ENCODE measurements around the gene PIEZO2.
"Not testable (repeated sequence)": the region's sequence is repeated elsewhere in the genome, so short reads cannot be mapped to it uniquely, and the experiment has no call there.

PIEZO2 gene

DNA sequence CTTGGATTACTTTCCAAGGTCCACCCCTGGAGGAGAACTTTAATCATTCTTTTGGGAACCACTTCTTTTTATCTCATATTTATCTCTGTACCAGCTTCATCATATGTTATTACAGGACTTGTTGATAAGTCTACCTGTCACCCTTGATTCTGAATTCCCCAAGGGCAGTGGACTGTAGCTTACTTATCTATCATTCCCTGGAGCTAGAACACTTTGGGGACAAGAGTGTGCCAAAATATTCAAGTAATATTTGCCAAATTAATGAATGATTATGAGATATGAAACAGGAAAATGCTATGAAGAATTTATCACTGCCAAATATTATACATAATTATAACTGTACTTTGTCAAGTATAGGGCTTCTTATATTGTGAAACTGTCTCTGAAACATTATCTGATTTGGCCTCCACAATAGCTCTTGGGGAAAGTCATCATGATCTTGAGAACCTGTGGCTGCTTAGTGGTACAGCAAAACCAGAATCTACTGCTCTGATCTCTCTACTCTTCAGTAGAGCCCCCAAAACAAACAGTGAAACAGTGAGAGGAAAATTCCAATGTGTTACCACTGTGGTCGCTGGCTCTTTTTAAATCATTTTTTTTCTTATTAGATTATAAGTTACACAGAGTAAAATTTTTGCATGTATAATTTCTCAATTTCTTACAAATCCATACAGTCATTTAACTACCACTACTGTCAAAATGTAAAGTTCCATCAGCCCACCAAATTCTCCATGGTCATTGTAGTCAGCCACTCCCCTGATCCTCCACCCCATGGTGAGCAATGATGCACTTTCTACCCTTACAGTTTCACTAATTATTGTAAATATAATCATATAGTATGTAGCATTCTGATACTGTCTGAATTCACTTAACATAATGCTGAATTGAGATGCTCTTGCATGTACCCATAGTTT is 197.5 kb downstream of the PIEZO2 start:
- no peak for DNase-seq

DNA sequence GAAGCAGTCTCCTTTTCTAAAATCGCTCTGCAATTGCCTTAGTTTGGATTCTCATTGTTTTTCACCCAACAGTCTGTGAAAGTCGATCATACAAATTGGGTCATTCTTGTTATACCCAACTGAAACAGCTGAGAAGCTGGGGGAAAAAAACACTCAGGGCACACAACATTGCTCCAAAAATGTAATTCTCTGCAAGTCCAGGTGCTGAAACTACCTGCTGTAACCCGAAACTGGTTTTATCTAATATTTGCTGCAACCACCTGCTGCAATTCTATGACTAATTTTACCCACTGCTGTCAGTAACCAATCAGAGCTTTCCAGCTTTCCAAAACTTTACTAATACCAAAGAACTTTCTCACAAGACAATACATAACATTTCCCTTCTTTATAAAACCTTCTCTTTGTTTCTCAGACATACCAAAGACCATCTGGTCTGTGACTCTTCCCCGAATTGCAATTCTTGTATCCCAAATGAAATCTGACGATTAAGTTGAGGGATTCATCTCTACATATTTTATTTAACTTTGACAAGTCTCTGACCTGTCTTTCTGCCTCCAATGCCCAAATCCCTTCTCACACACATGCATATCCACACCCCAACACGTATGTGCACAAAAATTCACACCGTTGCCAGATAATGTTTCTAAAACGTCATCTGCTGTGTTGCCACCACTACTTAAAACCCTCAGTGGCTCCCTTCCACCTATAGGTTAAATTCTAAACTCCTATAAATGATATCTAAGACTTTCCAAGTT is 198.3 kb downstream of the PIEZO2 start:
- no peak for DNase-seq

DNA sequence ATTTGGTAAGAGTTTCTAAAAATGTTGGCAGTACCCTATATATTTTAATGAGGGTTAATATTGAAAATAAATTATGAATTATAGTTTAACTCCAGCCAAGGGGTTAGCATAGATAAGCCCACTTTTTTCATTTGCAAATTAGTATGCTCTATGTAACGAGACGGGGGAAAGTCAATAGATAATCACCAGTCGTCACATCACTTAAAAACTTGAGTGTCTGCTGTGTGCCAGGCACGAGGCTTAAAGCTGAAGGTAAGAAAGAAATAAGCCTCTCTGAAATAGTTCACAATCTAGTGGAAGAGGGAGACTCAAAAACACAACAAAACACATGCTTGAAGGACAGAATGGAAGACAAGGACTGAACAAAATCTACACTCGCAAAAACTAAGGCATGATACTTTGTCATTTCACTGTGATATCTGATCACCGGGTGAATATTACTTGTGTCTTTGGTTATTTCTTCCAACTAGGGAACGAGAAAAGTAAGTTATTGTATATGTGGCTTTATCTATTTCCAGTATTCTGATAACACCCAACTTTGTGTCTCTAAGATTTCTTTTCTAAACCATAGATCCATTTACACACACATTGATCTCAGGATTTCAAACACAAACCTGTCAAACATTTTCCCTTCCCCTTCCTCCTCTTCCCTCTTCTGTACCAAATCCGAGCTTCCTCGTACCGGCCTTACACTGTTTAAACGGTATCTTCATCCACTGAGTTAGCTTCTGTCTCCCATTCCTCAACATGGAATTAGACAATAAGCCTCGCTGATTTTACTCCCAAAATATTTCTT is 199.1 kb downstream of the PIEZO2 start:
- no peak for DNase-seq

GRCh38 chr18:10949655-10950054 is 199.7 kb downstream of the PIEZO2 start:
- DNase-seq, result no peak

GRCh38 chr18:10948421-10948820 is 200.9 kb downstream of the PIEZO2 start:
- DNase-seq, result no peak

DNA sequence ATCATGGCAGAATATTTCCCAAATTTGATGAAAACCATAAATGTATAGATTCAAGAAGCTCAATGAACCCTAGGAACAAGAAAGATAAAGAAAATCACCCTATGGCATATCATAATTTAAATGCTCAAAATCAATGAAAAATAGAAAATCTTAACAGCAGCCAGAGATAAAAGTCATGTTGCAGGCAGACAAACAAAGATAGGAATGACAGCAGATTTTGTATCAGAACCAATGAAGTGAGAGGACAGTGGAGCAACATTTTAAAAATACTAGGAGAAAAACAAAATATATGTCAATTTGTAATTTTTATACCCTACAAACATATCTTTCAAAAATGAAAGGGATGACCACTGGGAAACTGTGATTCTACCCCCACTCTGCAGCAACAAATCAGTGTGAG is 203.3 kb downstream of the PIEZO2 start:
- DNase-seq, result no peak

GRCh38 chr18:10942998-10943397 is 206.4 kb downstream of the PIEZO2 start:
- DNase-seq, result no peak

GRCh38 chr18:10939822-10940221 is 209.5 kb downstream of the PIEZO2 start:
- no peak for DNase-seq

GRCh38 chr18:10937743-10938640 is 211.4 kb downstream of the PIEZO2 start:
- DNase-seq, result no peak

DNA sequence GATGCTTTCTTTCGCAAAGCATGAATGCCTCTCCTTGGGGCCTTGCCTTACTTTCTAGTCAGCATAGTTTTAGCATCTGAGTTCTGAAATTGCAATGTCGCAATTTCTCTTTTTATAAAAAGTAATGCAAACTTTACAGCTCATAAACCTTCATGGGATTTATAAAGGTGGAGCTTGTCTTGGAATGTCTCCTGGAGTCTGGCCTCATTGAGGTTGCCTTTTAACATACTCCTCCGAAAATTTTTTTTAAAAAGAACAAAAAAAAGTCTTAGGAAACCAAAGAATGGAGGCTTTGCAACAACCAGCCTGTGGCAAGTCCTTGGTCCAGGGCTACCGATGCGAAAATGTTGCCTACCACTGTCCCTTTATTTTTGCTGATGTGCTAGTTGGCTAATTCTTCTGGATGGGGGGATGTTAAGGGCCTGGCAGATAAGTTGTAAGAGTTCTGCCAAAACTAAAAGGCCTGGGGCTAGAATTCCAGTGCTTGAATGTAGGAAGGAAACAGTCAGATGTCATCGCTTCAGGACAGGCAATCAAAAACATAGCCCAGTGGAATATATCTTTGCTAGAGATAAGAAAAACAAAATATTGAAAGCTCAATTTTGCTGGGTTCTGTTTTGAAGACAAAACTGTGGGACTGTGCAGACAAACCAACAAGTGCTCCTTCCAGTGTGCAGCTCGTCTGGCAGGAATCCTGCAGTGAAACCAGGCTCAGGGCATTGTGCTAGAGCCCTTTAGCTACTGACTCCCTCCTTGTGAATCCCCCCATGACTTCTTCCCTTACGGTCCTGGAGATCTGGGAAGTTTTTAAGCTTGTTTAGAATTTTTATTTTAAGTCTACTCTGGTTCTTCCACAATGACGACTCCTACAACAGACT is 213.0 kb downstream of the PIEZO2 start:
- DNase-seq, result no peak

- no peak for DNase-seq
Measured at GRCh38 chr18:10935588-10935987, 213.8 kb downstream of the PIEZO2 start.

GRCh38 chr18:10933648-10934047 is 215.7 kb downstream of the PIEZO2 start:
- DNase-seq, result not testable (repeated sequence)

DNA sequence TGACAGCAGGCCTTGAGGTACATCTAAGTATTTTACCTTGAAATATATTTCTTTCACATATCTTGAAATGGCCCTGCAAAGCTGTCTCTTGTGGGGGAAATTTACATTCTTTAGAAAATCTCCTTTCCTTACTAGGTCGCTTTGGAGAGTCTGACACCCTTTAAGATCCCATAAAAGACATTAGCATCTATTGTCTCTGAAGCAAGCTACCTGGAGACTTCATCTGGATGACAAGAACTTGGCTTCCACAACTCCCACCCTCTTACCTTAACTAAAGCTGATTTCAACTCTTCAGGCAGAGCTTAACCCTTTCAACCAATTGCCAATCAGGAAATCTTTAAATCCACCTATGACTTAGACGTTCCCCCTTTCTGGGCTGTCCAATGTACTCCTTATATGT is 219.3 kb downstream of the PIEZO2 start:
- no peak for DNase-seq

DNA sequence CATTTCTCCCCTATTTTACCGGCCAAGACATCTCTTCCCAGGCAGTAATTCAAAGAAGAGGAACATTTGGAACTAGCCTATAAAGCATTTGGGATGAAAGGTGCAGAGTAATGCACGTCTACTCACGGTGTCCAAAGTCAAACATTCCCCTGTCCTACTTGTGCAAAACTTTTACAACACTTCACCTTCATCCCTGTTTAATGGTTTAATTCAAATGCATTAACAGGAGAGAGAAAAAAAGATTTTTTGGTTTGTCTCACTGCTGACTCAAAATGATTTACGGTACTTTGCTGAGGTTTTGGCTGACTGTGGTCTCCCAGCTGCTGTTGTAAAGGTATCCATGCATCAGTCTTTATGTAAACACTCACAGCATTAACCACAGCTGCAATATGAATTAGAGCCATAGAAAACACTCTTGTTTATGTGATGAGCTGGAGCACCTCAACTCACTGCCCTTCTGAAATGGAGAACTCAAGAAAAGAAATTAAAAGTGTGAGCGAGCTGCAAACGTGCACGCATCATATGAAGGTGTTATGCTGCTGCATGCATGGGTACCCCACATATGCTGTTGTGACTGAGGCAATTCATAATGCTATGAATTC is 220.5 kb downstream of the PIEZO2 start:
- no peak for DNase-seq

- DNase-seq, result no peak
Measured at GRCh38 chr18:10928011-10928771, 221.2 kb downstream of the PIEZO2 start.

DNA sequence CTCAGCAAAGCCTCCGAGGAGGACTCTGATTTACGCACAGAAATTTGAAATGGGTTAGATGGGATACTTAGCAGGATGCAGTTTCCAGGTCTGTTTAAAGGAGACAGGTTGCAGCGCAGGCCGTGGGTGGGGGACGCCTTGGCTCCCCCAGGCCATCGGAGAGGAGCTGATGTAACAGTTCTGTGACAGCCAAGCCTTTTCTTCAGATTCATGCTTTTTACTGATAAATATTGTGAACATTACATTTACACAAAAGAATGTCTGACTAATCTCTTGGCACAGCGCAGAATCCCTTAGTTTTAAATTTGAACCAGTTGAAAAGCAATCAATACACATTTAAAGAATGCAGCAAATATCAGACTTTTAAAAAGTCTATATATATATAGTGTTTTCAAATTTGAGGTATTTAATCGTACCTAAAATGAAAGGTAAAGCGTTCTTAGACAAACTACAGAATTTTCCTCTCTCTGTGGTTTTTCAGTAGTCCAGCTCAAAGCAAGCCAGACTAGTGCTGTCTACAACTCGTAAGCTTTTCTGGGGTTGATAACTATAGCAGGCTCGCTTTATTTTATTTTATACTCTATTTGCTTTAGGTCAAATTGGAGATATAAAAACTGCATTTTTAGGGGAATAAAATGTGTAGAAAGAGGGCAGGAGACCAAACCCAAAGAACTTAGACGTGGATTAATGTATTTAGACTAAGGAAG is 221.9 kb downstream of the PIEZO2 start:
- DNase-seq, result no peak

- no peak for DNase-seq
Measured at GRCh38 chr18:10926621-10927161, 222.7 kb downstream of the PIEZO2 start.

GRCh38 chr18:10924290-10924689 is 225.1 kb downstream of the PIEZO2 start:
- DNase-seq, result no peak

DNA sequence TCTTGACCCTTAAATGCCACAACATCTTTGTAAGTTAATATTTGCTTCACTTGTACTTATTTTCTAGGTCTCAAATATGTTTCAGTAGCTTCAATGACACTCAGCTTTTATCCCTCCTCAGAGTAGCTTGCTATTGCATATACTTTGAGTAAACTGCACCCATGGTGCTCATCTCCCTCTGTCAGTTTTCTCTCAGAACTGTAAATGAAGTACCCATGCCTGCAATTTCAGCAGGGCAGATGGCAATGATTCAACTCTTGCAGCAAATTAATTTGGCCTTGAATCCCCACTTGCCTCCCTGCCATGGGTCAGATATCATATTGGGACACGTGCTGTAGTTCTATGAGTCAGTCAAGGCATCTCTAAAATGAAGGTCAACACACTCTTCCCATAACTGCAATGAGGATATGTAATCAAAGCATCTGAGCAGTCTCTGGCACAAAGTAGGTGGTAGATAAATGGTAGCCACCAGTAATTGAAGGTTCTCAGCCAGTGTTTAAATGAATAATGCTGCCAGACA is 225.8 kb downstream of the PIEZO2 start:
- no peak for DNase-seq
